Stimulated activated CD4-positive, alpha-beta T cell treated with anti-CD3 and anti-CD28 coated beads, Interleukin-12 subunit alpha, Interleukin-12 subunit beta, amount 100 ng/mL, for 4 hours (primary cell): Measurements from ENCODE around the gene RAB33A.

Experiments used
- DNase-seq: peaks from one replicate; pipeline ENCODE4 v3.0.0-alpha.2; 2020

Gene RAB33A

GRCh38 chrX:130171446-130172126, at the start of gene RAB33A:
TSS of gene RAB33A (plus strand) at chrX:130171962. CDS start at chrX:130172063, 101 bp downstream.
- DNase-seq, result peak; percentile 33

GRCh38 chrX:130124577-130124976, 47.2 kb upstream of the RAB33A start:
- DNase-seq, result no peak

- no peak for DNase-seq
Measured at GRCh38 chrX:130125091-130125874, 46.5 kb upstream of the RAB33A start.

GRCh38 chrX:130130990-130131389, 40.8 kb upstream of the RAB33A start:
- no peak for DNase-seq

GRCh38 chrX:130136496-130136895, 35.3 kb upstream of the RAB33A start:
- no peak for DNase-seq

- no peak for DNase-seq
Measured at GRCh38 chrX:130136961-130137360, 34.8 kb upstream of the RAB33A start.

GRCh38 chrX:130139474-130140201, 32.1 kb upstream of the RAB33A start:
- DNase-seq, result no peak

GRCh38 chrX:130144509-130144908, 27.3 kb upstream of the RAB33A start:
- no peak for DNase-seq

GRCh38 chrX:130145123-130145522, 26.6 kb upstream of the RAB33A start:
- DNase-seq, result no peak

- DNase-seq, result no peak
Measured at GRCh38 chrX:130147631-130148030, 24.1 kb upstream of the RAB33A start.

GRCh38 chrX:130155564-130155963, 16.2 kb upstream of the RAB33A start:
- no peak for DNase-seq

GRCh38 chrX:130158311-130158710, 13.5 kb upstream of the RAB33A start:
- no peak for DNase-seq

GRCh38 chrX:130159776-130160175, 12.0 kb upstream of the RAB33A start:
- DNase-seq, result no peak

- no peak for DNase-seq
Measured at GRCh38 chrX:130162094-130162735, 9.5 kb upstream of the RAB33A start.

GRCh38 chrX:130163398-130163797, 8.4 kb upstream of the RAB33A start:
- DNase-seq, result no peak

- DNase-seq, result no peak
Measured at GRCh38 chrX:130165181-130165702, 6.5 kb upstream of the RAB33A start.

GRCh38 chrX:130165703-130166502, 5.9 kb upstream of the RAB33A start, which contains the start of gene AIFM1:
TSS of gene AIFM1 (minus strand) at chrX:130165841. CDS start at chrX:130165656, 185 bp downstream.
- peak; percentile 78 for DNase-seq

GRCh38 chrX:130166503-130166777, 5.3 kb upstream of the RAB33A start:
- DNase-seq, result no peak

GRCh38 chrX:130167040-130167439, 4.7 kb upstream of the RAB33A start:
- no peak for DNase-seq

GRCh38 chrX:130170752-130171445, 863 bp upstream of the RAB33A start:
- peak; percentile 48 for DNase-seq

GRCh38 chrX:130172127-130172845, 524 bp downstream of the RAB33A start:
- DNase-seq, result no peak
